HK-2 (cell line): ENCODE measurements around the gene VIT.

Experiments
- DNase-seq: peaks from one replicate; pipeline ENCODE4 v3.0.0-alpha.2; 2018; ENCODE audit not compliant: unreplicated experiment

The VIT gene

DNA sequence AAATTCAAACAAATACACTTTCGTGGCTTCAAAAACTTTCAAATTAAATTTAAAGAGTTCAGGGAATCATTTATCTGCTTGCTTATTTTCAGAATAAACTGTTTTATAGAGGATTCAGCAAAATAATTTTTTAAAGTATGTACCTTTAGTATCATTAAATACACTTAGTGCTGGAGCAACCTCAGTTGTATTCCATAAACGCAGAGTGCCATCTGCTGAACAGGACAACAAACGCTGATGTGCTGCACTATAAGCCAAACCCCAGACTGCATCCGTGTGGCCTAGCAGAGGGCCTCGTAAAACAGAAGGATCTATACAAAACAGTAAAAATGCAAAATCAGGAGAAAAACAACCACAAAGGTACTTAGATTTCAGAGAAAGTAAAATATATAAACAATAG lies 161.2 kb downstream of the VIT start:
- DNase-seq = no peak

DNA sequence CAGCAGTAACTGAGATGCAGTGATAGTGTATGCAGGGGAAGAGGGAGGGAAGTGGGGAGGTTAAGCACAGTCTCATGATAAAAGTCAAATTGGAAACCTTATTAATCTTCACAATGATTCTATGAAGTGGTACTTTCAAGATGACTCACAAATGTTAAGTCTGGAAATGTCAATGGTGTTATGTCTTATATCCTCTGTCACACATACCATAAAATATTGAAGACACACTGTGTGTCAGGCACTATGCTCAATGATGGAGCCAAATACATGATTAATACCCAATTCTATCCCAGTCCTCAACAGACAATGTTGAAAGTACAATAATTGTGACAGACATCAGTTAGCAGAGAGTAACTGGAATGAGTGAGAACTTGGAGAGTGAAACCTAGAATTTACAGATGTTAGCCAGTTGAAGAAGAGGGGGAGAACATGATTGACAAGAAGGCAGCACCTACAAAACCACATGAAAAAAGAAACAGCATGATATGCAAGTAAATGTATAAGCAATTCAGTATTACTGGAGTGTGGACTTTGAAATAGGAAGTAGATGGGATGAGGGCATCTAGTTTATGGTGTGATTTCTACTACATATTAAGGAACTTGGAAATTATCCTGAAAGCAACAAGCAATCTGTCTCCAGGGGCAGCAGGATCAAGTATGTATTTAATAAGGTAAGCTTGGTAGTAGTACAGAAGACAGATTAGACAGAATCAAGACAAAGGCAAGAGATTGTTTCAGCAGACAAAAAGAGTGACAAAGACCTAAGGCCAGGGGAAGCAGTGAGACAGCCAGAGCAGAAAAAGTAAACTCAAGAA lies 162.3 kb downstream of the VIT start:
- DNase-seq = no peak

DNA sequence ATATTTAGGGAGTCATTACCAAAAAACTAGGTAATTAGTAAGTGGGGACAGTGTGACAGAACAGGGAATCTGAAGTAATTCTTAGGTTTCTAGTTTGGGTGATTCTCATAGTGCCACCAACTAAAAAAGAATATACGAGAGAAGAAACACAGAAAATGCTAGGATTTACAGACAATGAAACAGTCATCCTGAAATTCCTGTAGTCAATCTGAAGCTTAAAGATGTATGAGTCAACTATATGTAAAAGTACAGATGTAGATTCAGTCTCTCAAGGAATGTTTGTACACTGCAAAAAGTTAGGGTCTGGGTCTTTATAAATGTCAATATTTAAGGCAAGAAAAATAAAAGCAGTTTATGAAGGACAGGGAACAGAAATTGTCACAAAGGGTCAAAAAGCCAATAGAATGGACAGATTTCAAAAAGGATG lies 162.9 kb downstream of the VIT start:
- no peak for DNase-seq

DNA sequence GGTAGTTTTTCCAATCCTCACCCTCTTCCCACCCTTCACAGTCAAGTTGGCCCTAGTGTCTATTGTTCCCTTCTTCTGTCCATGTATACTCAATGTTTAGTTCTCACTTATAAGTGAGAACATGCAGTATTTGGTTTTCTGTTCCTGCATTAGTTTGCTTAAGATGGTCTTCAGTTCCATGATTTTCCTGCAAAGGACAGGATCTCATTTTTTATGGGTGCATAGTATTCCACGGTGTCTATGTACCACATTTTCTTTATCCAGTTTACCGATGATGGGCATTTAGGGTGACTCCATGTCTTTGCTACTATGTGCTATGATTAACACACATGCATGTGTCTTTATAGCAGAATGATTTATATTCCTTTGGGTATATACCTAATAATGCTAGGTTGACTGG lies 165.4 kb downstream of the VIT start:
- no peak for DNase-seq
